SK-N-SH (cell line): ENCODE data around the gene APP.

Experiments
- CTCF ChIP-seq: fragments of 200-600 bp; sonication (generic); IDR thresholded peaks from 2 replicates; pipeline ENCODE4 v1.6.1; 2017; ENCODE audit warnings: antibody characterized with exemption, mild to moderate bottlenecking, moderate library complexity
- JUND ChIP-seq: IDR thresholded peaks from 2 replicates; pipeline ENCODE4 v1.4.0; 2012
- RCOR1 ChIP-seq: fragments of 150-350 bp; IDR thresholded peaks from 2 replicates; pipeline ENCODE4 v1.6.1; 2017; ENCODE audit warnings: antibody characterized with exemption, low read length

- TF ChIP-seq JUND (no peak), CTCF (no peak), RCOR1 (no peak)
Observed at GRCh38 chr21:25979845-25980616, 190.5 kb downstream of the APP start.
